Neuron (in vitro differentiated cells): ENCODE measurements around the gene TBCB.
A peak's percentile ranks its signal among the peaks of the same experiment; 100 is the strongest.

ENCODE experiments used
- H2AFZ ChIP-seq: one replicate; pipeline ENCODE4 v1.6.1; 2013; ENCODE audit warnings: low read depth, mild to moderate bottlenecking, inconsistent platforms, low read length, moderate library complexity
- H3K27me3 ChIP-seq: one replicate; pipeline ENCODE4 v1.6.1; 2013; ENCODE audit warnings: low read length; ENCODE audit not compliant: insufficient read depth
- H3K36me3 ChIP-seq: one replicate; pipeline ENCODE4 v1.6.1; 2013; ENCODE audit warnings: low read length; ENCODE audit not compliant: insufficient read depth
- H3K4me1 ChIP-seq: one replicate; pipeline ENCODE4 v1.6.1; 2013; ENCODE audit warnings: low read length; ENCODE audit not compliant: insufficient read depth
- H3K4me3 ChIP-seq: 2 replicates; pipeline ENCODE4 v1.5.1; 2013; ENCODE audit warnings: mild to moderate bottlenecking, low read length, moderate library complexity
- H3K9me3 ChIP-seq: one replicate; pipeline ENCODE4 v1.6.1; 2013; ENCODE audit warnings: low read length

Gene TBCB

DNA sequence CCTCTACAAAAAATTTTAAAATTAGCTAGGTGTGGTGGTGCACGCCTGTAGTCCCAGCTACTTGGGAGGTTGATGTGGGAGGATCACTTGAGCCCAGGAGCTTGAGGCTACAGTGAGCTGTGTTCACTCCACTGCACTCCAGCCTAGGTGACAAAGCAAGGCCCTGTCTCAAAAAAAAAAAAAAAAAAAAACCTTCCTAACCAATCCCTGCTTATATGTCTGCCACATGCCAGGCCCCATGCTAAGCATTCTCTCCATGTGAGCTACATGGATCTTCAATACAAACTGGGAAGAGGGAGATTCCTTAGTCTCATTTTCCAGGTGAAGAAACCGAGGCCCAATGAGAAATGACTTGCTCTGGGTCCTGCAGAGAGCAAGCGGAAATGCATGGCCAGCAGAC, 6.6 kb upstream of the TBCB start:
- peaks cover 6% of the 10 kb centered on the region for H3K4me1 ChIP-seq
- H2AFZ ChIP-seq = no peak overlapping the region
- H3K36me3 ChIP-seq = peaks cover 38% of the 10 kb centered on the region
- H3K9me3 ChIP-seq = no peaks in the 10 kb centered on the region
- H3K27me3 ChIP-seq = no peaks in the 10 kb centered on the region
- H3K4me3 ChIP-seq = no peak overlapping the region

DNA sequence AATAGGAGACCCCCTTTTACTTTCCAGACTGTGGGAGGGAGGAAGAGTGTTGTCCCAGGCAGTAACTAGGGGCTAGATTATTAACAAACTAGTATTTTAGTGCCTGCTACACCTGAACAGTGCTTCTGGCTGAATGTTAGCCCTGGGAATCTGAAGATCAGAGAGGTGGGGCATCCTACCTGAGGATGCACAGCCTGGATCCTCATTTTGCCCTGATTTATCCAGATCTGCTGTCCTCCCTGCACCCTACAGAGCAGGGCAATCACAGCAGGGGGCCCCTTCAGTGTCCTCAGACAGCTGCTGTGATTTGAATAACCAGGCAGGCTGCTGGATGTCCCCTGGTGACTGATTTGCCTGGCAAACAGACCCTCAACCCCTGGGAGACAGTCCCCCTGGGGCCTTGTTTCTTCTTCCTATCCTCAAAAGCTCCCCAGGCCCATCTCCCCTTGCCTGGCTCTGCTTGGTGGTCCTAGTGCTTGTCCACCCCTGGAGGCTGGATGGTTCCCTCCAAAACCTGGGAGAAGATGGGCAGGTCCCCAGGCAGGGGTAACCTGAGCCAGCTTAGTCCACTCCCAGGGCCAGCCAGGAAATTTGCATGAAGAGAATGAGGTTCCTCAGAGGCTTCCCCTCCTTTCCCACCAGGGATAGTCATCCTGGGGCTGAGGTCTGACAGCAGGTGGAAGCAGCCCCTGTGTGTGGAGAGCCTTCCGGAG, 4.6 kb upstream of the TBCB start, which contains the start of gene OVOL3:
Gene OVOL3 (plus strand): TSS at position 657 of the 713 bp plus-strand sequence. CDS start 60 bp downstream, outside the sequence.
- Histone ChIP-seq H3K4me3 (no peak within 1 kb of the TSS), H3K27me3 (no peaks in the 10 kb centered on the region), H2AFZ (no peak within 1 kb of the TSS), H3K36me3 (peaks cover 21% of the 10 kb centered on the region), H3K9me3 (no peaks in the 10 kb centered on the region), H3K4me1 (peaks cover 15% of the 10 kb centered on the region)

DNA sequence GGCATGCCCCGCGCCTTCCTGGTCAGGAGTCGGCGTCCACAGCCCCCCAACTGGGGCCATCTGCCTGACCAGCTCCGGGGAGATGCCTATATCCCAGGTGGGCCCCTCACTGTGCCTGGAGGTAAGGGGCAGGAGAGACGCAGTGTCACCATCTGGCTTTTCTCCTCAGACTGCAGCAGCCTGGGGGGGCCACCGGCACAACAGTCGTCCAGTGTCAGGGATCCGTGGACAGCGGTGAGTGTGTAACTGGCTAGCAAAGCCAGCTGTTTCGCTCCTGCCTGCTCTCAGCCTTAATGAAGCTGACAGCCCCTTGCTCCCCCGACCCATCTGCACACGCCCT, 4.1 kb upstream of the TBCB start:
- Histone ChIP-seq H2AFZ (no peak overlapping the region), H3K9me3 (no peaks in the 10 kb centered on the region), H3K4me3 (no peak overlapping the region), H3K4me1 (peaks cover 19% of the 10 kb centered on the region), H3K27me3 (no peaks in the 10 kb centered on the region), H3K36me3 (peaks cover 22% of the 10 kb centered on the region)

GRCh38 chr19:36112678-36113077, 2.6 kb upstream of the TBCB start:
- H2AFZ ChIP-seq = no peak overlapping the region
- peaks cover 31% of the 10 kb centered on the region for H3K36me3 ChIP-seq
- H3K9me3 ChIP-seq = no peaks in the 10 kb centered on the region
- peaks cover 24% of the 10 kb centered on the region for H3K4me1 ChIP-seq
- H3K4me3 ChIP-seq = no peak overlapping the region
- H3K27me3 ChIP-seq = no peaks in the 10 kb centered on the region

GRCh38 chr19:36113425-36113824, 1.8 kb upstream of the TBCB start:
- H3K4me1 ChIP-seq = peaks cover 24% of the 10 kb centered on the region
- H3K27me3 ChIP-seq = no peaks in the 10 kb centered on the region
- H3K9me3 ChIP-seq = no peaks in the 10 kb centered on the region
- H3K36me3 ChIP-seq = peaks cover 37% of the 10 kb centered on the region
- H2AFZ ChIP-seq = no peak overlapping the region
- H3K4me3 ChIP-seq = peak overlapping the region; percentile 84

DNA sequence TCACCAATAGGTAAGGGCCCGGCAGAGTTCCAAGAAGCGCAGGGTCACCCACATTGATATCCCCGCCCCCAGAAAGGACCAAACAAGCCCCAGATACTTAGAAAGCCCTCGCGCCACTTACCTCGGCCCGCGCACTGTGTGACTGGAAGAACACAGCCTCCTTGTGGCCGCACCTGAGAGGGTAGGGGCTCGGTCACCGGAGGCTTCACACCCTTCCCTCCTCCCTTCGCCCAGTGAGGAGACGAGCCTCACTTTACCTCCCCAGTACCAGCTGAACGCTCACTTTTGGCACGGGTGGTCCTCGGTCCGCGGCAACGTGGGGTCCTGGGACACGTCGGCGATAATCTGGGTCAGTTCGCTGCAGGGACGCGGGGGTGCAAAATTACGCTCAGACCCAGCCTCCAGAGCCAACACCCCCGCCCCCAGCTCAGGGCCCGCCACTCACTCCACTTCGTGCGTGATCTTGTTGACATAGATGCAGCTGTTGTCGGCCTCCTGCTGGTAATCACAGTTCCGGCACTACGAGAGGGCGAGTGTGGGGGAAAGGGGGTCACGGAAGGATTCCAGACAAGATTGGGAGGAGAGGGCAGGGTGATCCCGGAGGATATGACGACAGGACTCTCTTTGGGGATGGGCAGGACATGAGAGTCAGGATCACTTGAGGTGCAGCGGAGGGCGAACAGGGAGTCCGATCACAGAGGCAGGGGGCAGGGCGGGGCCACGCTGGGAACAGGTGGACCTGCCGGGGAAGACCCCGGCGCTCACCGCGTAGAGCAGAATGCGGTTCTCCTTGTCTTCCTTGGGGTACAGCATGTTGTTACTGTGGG, 1.2 kb upstream of the TBCB start:
- Histone ChIP-seq H3K36me3 (peaks cover 44% of the 10 kb centered on the region), H2AFZ (peak overlapping the region; percentile 74), H3K27me3 (no peaks in the 10 kb centered on the region), H3K4me3 (peak overlapping the region; percentile 84), H3K9me3 (no peaks in the 10 kb centered on the region), H3K4me1 (peaks cover 24% of the 10 kb centered on the region)

DNA sequence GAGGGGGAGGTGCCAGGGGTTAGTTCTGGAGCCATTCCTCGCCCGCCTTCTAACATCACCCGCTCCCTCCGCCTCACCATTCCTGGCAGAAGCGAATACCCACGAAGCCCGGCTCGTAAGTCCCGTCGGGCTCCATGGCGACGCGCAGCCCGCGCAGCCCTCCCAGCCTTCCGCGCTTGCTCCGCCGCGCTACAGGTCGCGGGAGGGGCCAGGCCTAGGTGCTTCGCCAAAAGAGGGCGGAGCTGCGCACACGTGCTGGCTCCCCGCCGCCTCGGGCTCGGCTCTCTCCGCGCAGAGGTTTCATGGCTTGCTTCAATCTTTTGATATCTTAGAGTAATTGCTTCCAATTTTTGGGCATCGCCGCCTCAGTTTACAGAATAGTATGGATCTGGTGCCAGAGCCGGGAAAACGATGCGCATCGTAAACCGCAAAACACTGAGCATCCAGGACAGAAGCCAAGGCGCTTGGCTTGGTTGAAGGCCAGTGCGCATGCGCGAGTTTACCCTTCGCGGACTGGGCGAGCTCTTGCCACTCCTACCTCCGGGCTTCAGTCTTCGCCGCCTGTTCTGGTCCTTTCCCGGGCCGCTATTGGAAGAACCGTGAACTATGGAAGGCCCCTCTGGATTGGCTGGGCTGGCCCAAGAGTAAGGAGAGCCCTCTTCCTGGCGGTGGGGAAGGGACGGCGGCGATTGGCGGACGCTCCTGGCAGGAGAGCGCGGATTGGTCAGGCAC, 381 bp upstream of the TBCB start, which contains the start of gene POLR2I:
Gene POLR2I (minus strand): TSS at position 155 of the 732 bp plus-strand sequence. CDS start 19 bp downstream, at position 136.
- H3K4me3 ChIP-seq = peak within 1 kb of the TSS; percentile 84
- peak within 1 kb of the TSS; percentile 74 for H2AFZ ChIP-seq
- no peaks in the 10 kb centered on the region for H3K27me3 ChIP-seq
- H3K36me3 ChIP-seq = peaks cover 50% of the 10 kb centered on the region
- peaks cover 24% of the 10 kb centered on the region for H3K4me1 ChIP-seq
- H3K9me3 ChIP-seq = no peaks in the 10 kb centered on the region

- Histone ChIP-seq H3K27me3 (no peaks in the 10 kb centered on the region), H2AFZ (no peak overlapping the region), H3K4me3 (peak overlapping the region; percentile 84), H3K4me1 (peaks cover 24% of the 10 kb centered on the region), H3K9me3 (no peaks in the 10 kb centered on the region), H3K36me3 (peaks cover 59% of the 10 kb centered on the region)
Measured at GRCh38 chr19:36116344-36116637, 1.0 kb downstream of the TBCB start.

DNA sequence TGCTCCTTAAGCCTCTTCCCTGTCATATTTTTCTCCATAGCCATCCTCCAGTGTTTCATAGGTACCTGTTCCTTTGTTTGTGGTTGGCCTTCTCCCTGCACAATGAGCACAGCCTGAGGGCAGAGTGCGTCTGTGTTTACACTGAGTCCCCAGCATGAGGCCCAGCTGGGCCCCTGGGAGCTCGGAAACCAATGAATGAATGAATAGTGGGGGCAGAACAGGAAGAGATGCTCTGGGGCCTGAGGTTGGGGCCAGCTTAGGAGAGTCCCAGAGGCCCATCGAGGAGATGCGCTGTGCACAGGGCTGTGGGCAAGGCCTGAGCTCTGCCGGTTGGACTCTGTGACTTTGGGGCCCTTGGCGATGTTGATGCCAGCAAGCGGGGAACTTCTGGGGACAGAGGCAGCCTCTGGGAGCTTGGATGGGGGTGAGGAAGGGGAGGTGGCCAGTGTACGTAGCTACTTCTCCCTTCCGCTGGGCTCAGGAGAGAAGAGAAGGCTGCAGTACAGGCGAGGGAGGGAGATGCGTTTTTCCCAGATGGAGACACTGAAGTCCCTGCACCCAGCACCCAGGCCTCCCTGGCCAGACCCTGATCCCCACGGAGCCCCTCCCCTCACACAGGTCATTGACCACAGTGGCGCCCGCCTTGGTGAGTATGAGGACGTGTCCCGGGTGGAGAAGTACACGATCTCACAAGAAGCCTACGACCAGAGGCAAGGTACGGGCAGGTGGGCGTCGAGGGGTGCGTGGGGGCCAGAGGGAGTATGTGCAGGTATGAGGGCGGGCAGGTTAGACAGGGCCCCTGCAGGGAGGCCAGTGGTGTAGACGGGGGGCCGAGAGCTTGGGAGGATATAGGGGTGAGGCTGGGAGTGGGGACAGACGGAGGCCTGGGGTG, 5.1 kb downstream of the TBCB start:
- no peak overlapping the region for H2AFZ ChIP-seq
- H3K9me3 ChIP-seq = no peaks in the 10 kb centered on the region
- H3K4me3 ChIP-seq = no peak overlapping the region
- H3K27me3 ChIP-seq = no peaks in the 10 kb centered on the region
- peaks cover 70% of the 10 kb centered on the region for H3K36me3 ChIP-seq
- peaks cover 9% of the 10 kb centered on the region for H3K4me1 ChIP-seq

DNA sequence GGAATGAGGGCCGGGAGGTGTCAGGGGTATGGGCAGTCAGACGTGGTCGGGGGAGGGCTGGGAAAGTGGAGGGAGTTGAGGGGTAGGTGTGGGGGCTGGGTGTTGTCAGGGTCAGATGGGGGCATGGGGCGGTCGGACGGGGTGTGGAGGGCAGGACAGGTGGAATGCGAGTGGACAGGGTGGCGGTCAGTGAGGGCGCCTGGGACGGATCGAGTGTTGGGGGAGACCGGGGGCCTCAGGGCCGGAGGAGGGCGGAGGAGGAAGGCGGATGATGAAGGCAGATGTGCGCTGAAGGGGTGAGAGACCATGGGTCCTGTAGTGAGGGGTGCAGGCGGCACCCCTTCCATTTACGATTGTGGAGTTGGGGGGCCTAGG, 5.7 kb downstream of the TBCB start:
- peaks cover 76% of the 10 kb centered on the region for H3K36me3 ChIP-seq
- H2AFZ ChIP-seq = no peak overlapping the region
- no peak overlapping the region for H3K4me3 ChIP-seq
- peaks cover 6% of the 10 kb centered on the region for H3K4me1 ChIP-seq
- H3K9me3 ChIP-seq = no peaks in the 10 kb centered on the region
- no peaks in the 10 kb centered on the region for H3K27me3 ChIP-seq

GRCh38 chr19:36121486-36122124, 6.3 kb downstream of the TBCB start:
- H3K4me1 ChIP-seq = peaks cover under 1% of the 10 kb centered on the region
- no peaks in the 10 kb centered on the region for H3K27me3 ChIP-seq
- H3K36me3 ChIP-seq = peaks cover 72% of the 10 kb centered on the region
- no peak overlapping the region for H3K4me3 ChIP-seq
- no peak overlapping the region for H2AFZ ChIP-seq
- H3K9me3 ChIP-seq = no peaks in the 10 kb centered on the region

GRCh38 chr19:36125557-36125956, 10.3 kb downstream of the TBCB start:
- Histone ChIP-seq H3K36me3 (peaks cover 41% of the 10 kb centered on the region), H3K27me3 (no peaks in the 10 kb centered on the region), H3K4me1 (peaks cover 6% of the 10 kb centered on the region), H2AFZ (no peak overlapping the region), H3K9me3 (no peaks in the 10 kb centered on the region), H3K4me3 (no peak overlapping the region)
